IPS-18a (cell line): ENCODE results near the gene TIPRL.
"Not testable (repeated sequence)": the region's sequence is repeated elsewhere in the genome, so short reads cannot be mapped to it uniquely, and the experiment has no call there.

ENCODE experiments used
- H3K27ac ChIP-seq: one replicate; pipeline ENCODE4 v1.5.1; 2013; ENCODE audit warnings: low read length
- H3K27me3 ChIP-seq: one replicate; pipeline ENCODE4 v1.6.1; 2013; ENCODE audit warnings: mild to moderate bottlenecking, low read length; ENCODE audit not compliant: control insufficient read depth, insufficient read depth
- H3K36me3 ChIP-seq: one replicate; pipeline ENCODE4 v1.6.1; 2013; ENCODE audit warnings: low read depth, low read length; ENCODE audit not compliant: control insufficient read depth
- H3K4me1 ChIP-seq: one replicate; pipeline ENCODE4 v1.6.1; 2013; ENCODE audit warnings: low read depth, low read length; ENCODE audit not compliant: control insufficient read depth
- H3K4me3 ChIP-seq: one replicate; pipeline ENCODE4 v1.5.1; 2013; ENCODE audit warnings: low read length
- H3K9ac ChIP-seq: one replicate; pipeline ENCODE4 v1.6.1; 2013; ENCODE audit warnings: mild to moderate bottlenecking, low read length, moderate library complexity
- H3K9me3 ChIP-seq: one replicate; pipeline ENCODE4 v1.6.1; 2013; ENCODE audit warnings: low read depth, low read length; ENCODE audit not compliant: control insufficient read depth

TIPRL gene

DNA sequence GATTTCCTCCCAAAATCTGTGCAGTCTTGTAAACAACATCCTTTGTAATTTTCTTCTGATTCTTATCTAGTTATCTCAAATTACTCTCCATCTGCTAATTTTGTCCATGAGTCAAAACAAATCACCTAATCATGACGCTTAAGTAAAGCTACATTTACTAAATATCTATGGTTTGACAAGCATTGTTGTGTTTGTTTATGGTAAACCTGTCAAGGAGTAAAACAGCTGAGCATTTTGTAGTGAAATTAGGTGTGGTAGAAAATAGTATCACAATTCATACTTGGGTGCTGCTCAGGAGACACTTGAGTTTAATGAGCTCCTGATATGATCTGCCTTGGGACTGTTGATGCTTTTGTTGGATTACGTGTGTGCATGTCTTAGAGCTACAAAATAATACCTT is 11.6 kb downstream of the TIPRL start:
- Histone ChIP-seq H3K9me3 (no peaks in the 10 kb centered on the region), H3K4me1 (no peaks in the 10 kb centered on the region), H3K4me3 (no peak overlapping the region), H3K27ac (no peak overlapping the region), H3K36me3 (no peaks in the 10 kb centered on the region), H3K27me3 (no peaks in the 10 kb centered on the region), H3K9ac (no peak overlapping the region)

DNA sequence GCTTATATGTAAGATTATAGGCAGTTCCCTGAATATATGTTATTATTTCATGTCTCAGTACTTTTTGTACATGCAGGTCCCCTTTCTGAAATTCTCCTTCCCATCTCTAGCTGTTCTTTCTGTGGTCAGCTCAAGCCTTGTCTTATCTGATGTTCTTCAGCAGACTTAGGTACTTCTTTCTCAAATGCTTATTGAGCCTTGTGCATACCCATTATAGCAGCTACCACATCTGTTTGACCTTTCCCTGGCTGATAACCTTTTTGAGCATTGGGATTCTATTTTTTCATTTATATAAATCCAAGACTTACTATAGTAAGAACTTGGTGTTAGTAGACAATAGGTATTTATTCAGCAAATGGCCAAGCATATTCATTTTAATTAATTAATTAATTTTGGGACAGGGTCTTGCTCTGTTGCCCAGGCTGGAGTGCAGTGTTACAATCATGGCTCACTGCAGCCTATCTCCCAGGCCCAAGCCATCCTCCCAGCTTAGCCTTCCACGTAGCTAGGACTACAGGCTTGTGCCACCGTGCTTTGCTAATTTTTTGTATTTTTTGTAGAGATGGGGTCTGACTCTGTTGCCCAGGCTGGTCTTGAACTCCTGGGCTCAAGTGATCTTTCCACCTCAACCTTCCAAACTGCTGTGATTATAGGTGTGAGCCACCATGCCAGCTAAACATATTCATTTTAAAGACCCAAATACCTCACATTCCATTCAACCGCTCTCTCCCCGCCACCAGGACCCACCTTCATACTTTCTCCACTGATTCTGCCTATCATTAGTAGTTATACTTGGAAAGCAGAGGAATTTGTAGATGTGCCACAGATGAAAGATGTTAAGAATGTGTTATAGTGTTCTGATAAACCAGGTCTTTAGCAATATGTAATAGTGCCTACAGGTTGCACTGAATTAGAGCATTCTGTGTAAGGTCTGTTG is 16.7 kb downstream of the TIPRL start:
- peaks cover 10% of the 10 kb centered on the region for H3K36me3 ChIP-seq
- H3K9me3 ChIP-seq, result no peaks in the 10 kb centered on the region
- no peak overlapping the region for H3K9ac ChIP-seq
- peaks cover 5% of the 10 kb centered on the region for H3K4me1 ChIP-seq
- no peaks in the 10 kb centered on the region for H3K27me3 ChIP-seq
- H3K27ac ChIP-seq, result no peak overlapping the region
- H3K4me3 ChIP-seq, result no peak overlapping the region

DNA sequence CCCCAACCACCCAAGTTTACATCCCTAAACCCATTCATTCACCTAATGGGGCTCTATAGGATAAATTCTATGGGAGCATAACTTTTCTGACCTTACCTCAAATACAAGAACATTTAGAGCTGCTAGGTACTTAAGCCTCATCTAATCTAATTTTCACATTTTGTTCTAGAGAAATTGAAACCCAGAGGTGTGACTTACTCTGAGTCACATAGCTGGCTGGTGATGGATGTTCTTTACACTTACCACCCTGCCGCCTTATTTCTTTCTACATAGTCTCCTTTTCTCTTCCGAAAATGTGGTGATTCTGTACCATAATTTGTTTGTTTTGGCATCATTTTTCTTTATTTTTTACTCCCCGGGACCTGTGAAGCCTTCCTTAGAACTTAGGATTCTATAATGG is 20.3 kb downstream of the TIPRL start:
- Histone ChIP-seq H3K9me3 (no peaks in the 10 kb centered on the region), H3K27ac (no peak overlapping the region), H3K36me3 (peaks cover 10% of the 10 kb centered on the region), H3K27me3 (no peaks in the 10 kb centered on the region), H3K4me3 (no peak overlapping the region), H3K4me1 (peaks cover 5% of the 10 kb centered on the region), H3K9ac (no peak overlapping the region)

DNA sequence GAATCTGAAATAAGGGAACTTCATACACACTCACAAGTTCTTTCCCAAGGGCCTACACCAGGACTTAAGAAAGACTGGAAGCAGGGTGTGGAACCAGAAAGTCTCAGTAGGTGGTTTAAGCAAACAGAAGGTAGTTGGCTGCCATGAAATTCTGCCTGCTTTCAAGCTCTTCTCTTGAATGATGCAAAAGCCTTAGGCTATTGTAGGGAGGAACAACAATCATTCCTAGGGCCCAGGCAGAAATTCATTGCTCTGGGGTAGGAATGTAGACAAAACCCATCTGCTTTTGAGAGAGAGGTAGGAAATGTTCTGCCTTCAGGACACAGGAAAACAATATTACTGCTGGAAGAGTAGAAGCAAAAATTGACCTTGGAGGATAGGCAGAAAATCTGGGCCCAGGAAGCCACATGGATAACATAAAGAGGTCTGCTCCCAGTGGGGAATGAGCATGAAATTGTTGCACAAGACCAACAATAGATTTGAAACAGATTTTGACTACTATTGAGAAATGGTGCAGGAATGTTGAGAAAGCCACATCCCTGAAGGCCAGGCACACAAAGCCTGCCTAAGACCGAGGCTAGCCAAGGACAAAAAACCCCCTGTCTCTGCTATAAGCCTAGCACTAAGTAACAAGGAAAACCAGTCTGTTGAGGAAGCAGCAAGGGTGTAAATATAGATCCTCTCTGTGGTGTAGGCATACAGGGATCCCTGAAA is 24.3 kb downstream of the TIPRL start:
- Histone ChIP-seq H3K36me3 (peaks cover 6% of the 10 kb centered on the region), H3K27me3 (no peaks in the 10 kb centered on the region), H3K4me1 (no peaks in the 10 kb centered on the region), H3K9me3 (no peaks in the 10 kb centered on the region), H3K27ac (no peak overlapping the region), H3K4me3 (no peak overlapping the region), H3K9ac (no peak overlapping the region)

DNA sequence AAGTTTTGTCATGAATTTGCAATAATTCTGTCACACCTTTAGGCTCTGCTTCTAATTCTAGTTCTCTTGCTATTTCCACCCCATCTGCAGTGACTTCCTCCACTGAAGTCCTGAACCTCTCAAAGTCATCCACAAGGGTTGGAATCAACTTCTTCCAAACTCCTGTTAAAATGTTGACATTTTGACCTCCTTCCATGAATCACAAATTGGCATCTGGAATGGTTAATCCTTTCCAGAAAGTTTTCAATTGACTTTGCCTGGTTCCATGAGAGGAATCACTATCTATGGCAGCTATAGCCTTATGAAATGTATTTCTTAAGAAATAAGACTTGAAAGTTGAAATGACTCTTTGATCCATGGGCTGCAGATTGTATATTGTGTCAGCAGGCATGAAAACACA is 27.3 kb downstream of the TIPRL start:
- no peaks in the 10 kb centered on the region for H3K9me3 ChIP-seq

DNA sequence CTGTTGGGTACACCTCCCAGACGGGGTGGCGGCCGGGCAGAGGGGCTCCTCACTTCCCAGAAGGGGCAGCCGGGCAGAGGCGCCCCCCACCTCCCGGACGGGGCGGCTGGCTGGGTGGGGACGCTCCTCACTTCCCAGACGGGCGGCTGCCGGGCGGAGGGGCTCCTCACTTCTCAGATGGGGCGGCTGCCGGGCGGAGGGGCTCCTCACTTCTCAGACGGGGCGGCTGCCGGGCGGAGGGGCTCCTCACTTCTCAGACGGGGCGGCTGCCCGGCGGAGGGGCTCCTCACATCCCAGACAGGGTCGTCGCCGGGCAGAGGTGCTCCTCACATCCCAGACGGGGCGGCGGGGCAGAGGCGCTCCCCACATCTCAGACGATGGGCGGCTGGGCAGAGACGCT is 28.9 kb downstream of the TIPRL start:
- not testable (repeated sequence) for H3K9ac ChIP-seq, H3K36me3 ChIP-seq, H3K27me3 ChIP-seq, H3K4me1 ChIP-seq, H3K27ac ChIP-seq, H3K9me3 ChIP-seq, H3K4me3 ChIP-seq

More for the DNA sequence above, 27.3 kb downstream of the TIPRL start:
- H3K27ac ChIP-seq, result no peak overlapping the region
- no peak overlapping the region for H3K9ac ChIP-seq
- H3K4me1 ChIP-seq, result no peaks in the 10 kb centered on the region
- no peaks in the 10 kb centered on the region for H3K27me3 ChIP-seq
- no peaks in the 10 kb centered on the region for H3K36me3 ChIP-seq
- H3K4me3 ChIP-seq, result no peak overlapping the region

DNA sequence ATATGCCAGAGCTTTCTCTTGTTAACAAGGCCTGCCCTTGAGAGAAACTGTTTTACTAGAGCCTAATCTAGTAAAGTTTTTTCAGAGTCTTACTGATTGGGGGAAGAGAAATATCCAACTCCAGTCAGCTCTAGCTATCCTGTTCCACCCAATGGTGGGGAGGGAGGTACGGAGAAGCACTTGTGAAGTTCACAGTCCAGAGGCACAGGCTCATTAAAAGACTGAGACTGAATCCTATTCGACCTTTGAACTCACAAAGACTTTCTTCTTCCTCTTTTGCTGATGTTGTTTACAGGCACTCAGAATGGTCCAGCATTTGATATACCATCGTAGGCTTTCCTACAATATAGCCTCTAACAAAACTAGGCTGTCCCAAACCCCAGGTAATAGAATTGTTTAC is 31.6 kb downstream of the TIPRL start:
- Histone ChIP-seq H3K36me3 (no peaks in the 10 kb centered on the region), H3K4me3 (no peak overlapping the region), H3K27ac (no peak overlapping the region), H3K9me3 (peaks cover 3% of the 10 kb centered on the region), H3K27me3 (no peaks in the 10 kb centered on the region), H3K4me1 (no peaks in the 10 kb centered on the region), H3K9ac (no peak overlapping the region)

DNA sequence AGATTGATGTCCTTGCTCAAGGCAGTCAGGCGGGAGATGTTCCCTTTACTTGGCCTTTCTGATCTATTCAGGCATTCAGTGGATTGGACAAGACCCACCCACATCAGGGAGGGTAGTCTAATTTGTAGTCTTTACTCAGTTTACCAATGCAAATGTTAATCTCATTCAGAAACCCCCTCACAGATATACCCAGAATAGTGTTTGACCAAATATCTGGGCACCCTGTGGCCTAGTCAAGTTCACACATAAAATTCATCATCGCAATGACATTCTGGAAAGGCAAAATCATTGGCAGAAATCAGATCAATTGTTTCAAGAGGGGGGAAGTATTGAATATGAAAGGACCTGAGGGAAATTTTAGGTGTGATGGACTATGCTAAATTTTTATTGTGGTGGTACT is 34.6 kb downstream of the TIPRL start:
- peaks cover 8% of the 10 kb centered on the region for H3K4me1 ChIP-seq
- no peak overlapping the region for H3K9ac ChIP-seq
- H3K36me3 ChIP-seq, result no peaks in the 10 kb centered on the region

DNA sequence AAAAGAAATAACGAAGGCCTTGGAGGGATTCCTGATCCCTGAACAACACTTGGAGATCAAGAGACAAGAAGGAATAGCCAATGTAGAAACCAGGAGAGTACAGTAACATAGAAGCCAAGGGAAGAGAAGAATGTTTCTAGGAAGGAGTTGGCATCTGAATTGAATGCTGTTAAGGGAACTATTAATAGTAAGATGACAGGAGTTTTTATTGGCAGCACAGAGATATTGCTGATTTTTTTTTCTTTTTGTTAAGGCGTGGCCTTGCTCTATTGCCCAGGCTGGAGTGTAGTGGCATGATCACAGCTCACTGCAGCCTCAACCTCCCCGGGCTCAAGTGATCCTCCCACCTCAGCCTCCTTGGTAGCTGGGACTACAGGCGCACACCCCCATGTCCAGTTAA is 37.4 kb downstream of the TIPRL start:
- H3K9me3 ChIP-seq, result peaks cover 3% of the 10 kb centered on the region
- H3K36me3 ChIP-seq, result no peaks in the 10 kb centered on the region
- H3K27me3 ChIP-seq, result no peaks in the 10 kb centered on the region
- peaks cover 20% of the 10 kb centered on the region for H3K4me1 ChIP-seq
- no peak overlapping the region for H3K4me3 ChIP-seq
- no peak overlapping the region for H3K9ac ChIP-seq
- no peak overlapping the region for H3K27ac ChIP-seq

More for the DNA sequence above, 34.6 kb downstream of the TIPRL start:
- Histone ChIP-seq H3K27me3 (no peaks in the 10 kb centered on the region), H3K27ac (no peak overlapping the region), H3K9me3 (peaks cover 3% of the 10 kb centered on the region), H3K4me3 (no peak overlapping the region)

DNA sequence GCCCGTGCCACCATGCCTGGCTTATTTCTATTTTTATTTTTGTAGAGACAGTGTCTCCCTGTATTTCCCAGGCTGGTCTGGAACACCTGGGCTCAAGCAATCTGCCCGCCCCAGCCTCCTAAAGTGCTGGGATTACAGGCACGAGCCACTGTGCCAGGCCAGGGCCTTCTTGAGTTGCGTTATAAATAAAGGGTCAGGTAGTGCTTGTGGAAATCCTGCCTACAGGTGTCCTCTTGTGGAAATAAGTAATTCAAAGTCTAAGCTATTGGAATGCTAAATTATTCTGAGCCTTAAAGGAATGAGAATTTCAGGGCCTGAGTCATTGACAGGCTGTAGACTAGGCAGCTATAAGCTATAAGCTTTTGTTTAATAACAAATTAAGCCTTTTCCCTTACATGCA is 38.9 kb downstream of the TIPRL start:
- Histone ChIP-seq H3K27ac (no peak overlapping the region), H3K27me3 (no peaks in the 10 kb centered on the region), H3K4me3 (no peak overlapping the region), H3K9me3 (peaks cover 3% of the 10 kb centered on the region), H3K36me3 (no peaks in the 10 kb centered on the region), H3K4me1 (peaks cover 20% of the 10 kb centered on the region), H3K9ac (no peak overlapping the region)

DNA sequence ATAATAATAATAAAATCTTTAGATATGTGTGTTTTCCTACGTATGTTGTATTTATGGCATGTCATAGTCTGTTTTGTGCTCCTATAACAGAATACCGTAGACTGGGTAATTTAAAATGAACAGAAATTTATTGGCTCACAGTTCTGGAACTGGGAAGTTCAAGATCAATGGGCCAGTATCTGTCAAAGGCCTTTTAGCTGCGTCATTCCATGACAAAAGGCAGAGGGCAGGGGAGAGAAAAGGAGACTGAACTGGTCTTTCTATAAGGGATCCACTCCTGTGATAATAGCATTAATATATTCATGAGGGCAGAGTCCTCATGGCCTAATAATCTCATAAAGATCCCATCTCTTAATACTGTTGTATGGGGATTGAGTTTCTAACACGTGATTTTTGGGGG is 39.9 kb downstream of the TIPRL start:
- H3K9ac ChIP-seq, result no peak overlapping the region
- H3K36me3 ChIP-seq, result no peaks in the 10 kb centered on the region
- no peak overlapping the region for H3K27ac ChIP-seq
- no peaks in the 10 kb centered on the region for H3K9me3 ChIP-seq
- H3K4me1 ChIP-seq, result peaks cover 20% of the 10 kb centered on the region
- no peaks in the 10 kb centered on the region for H3K27me3 ChIP-seq
- no peak overlapping the region for H3K4me3 ChIP-seq
